SK-N-SH (cell line): Measurements from ENCODE around the gene RBM33. TPM values are rescaled to one million over a fixed set of nuclear protein-coding genes. Genes with fewer than 3 reads are reported as not detected.
A peak's percentile ranks its signal among the peaks of the same experiment; 100 is the strongest.

Source experiments
- CTCF ChIA-PET: fragments of 300-600, 350-600 bp; formaldehyde crosslinking; extraction: SDS; loops from one replicate; lab custom pipeline; 2021; lab: Yijun Ruan, JAX
- POLR2A ChIA-PET: fragments of 350-600 bp; sonication (Branson Sonifier 250); formaldehyde crosslinking; extraction: SDS; loops from one replicate; lab custom pipeline; 2020; ENCODE audit warnings: antibody characterized with exemption, inconsistent platforms; lab: Yijun Ruan, JAX
- DNase-seq: peaks from one replicate; pipeline ENCODE4 v3.0.0; 2012
- H2AFZ ChIP-seq: fragments of 200-600 bp; sonication (generic); 2 replicates; pipeline ENCODE4 v1.8.1; 2016; ENCODE audit warnings: antibody characterized with exemption, mild to moderate bottlenecking, low read depth
- H3F3A ChIP-seq: fragments of 200-600 bp; sonication (generic); replicated peaks from 2 replicates; pipeline ENCODE3; 2016; ENCODE audit warnings: antibody characterized with exemption, mild to moderate bottlenecking; ENCODE audit not compliant: insufficient read depth
- H3K27ac ChIP-seq, 2 experiments: fragments of 200-500 bp in 1 of 2; fragments of 200-600 bp in 1 of 2; sonication (Bioruptor generic) in 1 of 2; sonication (generic), shearing (Covaris generic) in 1 of 2; 2 replicates each; pipeline versions ENCODE4 v1.5.1 to v1.6.1; 2014 to 2016; ENCODE audit warnings: low read depth in 2 of 2, inconsistent platforms in 1 of 2, low read length in 1 of 2, mild to moderate bottlenecking in 1 of 2, mixed read lengths in 1 of 2
- H3K27me3 ChIP-seq: fragments of 200-600 bp; sonication (generic), shearing (Covaris generic); 2 replicates; pipeline ENCODE4 v1.6.1; 2016; ENCODE audit warnings: mixed run types; ENCODE audit not compliant: insufficient read depth
- H3K36me3 ChIP-seq, 2 experiments: fragments of 200-500 bp in 1 of 2; fragments of 200-600 bp in 1 of 2; sonication (Bioruptor generic) in 1 of 2; sonication (generic) in 1 of 2; replicated peaks in 1 of 2; 2 replicates each; pipeline versions ENCODE3 to v1.5.1; 2014 to 2016; ENCODE audit warnings: low read length in 1 of 2, mild to moderate bottlenecking in 1 of 2; ENCODE audit not compliant: insufficient read depth in 2 of 2, control insufficient read depth in 1 of 2
- H3K4me1 ChIP-seq, 2 experiments: fragments of 200-500 bp in 1 of 2; fragments of 200-600 bp in 1 of 2; sonication (Bioruptor generic) in 1 of 2; sonication (generic), shearing (Covaris generic) in 1 of 2; 2 replicates each; pipeline versions ENCODE4 v1.5.1 to v1.6.1; 2014 to 2016; ENCODE audit warnings: low read depth in 1 of 2, low read length in 1 of 2, mixed run types in 1 of 2; ENCODE audit not compliant: insufficient read depth in 2 of 2, control insufficient read depth in 1 of 2
- H3K4me2 ChIP-seq: fragments of 200-600 bp; sonication (generic), shearing (Covaris generic); 2 replicates; pipeline ENCODE4 v1.6.1; 2017; ENCODE audit warnings: mixed run types
- H3K4me3 ChIP-seq, 2 experiments: fragments of 200-500 bp in 1 of 2; fragments of 200-600 bp in 1 of 2; sonication (Bioruptor generic) in 1 of 2; sonication (generic), shearing (Covaris generic) in 1 of 2; 2 replicates each; pipeline versions ENCODE4 v1.5.1 to v1.8.1; 2014 to 2016; ENCODE audit warnings: low read depth in 2 of 2, inconsistent platforms in 1 of 2, low read length in 1 of 2, mild to moderate bottlenecking in 1 of 2, mixed read lengths in 1 of 2, moderate library complexity in 1 of 2
- H3K79me2 ChIP-seq: fragments of 200-600 bp; sonication (generic); 2 replicates; pipeline ENCODE4 v1.8.1; 2017; ENCODE audit warnings: mild to moderate bottlenecking; ENCODE audit not compliant: insufficient read depth
- H3K9ac ChIP-seq: fragments of 200-600 bp; sonication (generic); 2 replicates; pipeline ENCODE4 v1.6.1; 2017; ENCODE audit warnings: mixed run types
- H3K9me2 ChIP-seq: fragments of 200-600 bp; sonication (generic); 2 replicates; pipeline ENCODE4 v1.6.1; 2017; ENCODE audit warnings: mixed run types
- H3K9me3 ChIP-seq: fragments of 200-600 bp; sonication (generic); 2 replicates; pipeline ENCODE4 v1.6.1; 2017; ENCODE audit warnings: mixed run types, mild to moderate bottlenecking, moderate library complexity
- H4K20me1 ChIP-seq: fragments of 200-600 bp; sonication (generic); 2 replicates; pipeline ENCODE4 v1.6.1; 2017; ENCODE audit warnings: mild to moderate bottlenecking, mixed run types; ENCODE audit not compliant: insufficient read depth
- FOXM1 ChIP-seq: IDR thresholded peaks from 2 replicates; pipeline ENCODE4 v1.4.0; 2012; ENCODE audit warnings: low read depth, mild to moderate bottlenecking
- IRF3 ChIP-seq: fragments of 150-350 bp; IDR thresholded peaks from 2 replicates; pipeline ENCODE4 v1.6.1; 2016; ENCODE audit warnings: mild to moderate bottlenecking, low read depth, low read length
- MAX ChIP-seq: IDR thresholded peaks from 2 replicates; pipeline ENCODE4 v1.4.0; 2012; ENCODE audit warnings: low read depth
- RCOR1 ChIP-seq: fragments of 150-350 bp; IDR thresholded peaks from 2 replicates; pipeline ENCODE4 v1.6.1; 2017; ENCODE audit warnings: antibody characterized with exemption, low read length
- SIN3A ChIP-seq: IDR thresholded peaks from 2 replicates; pipeline ENCODE4 v1.6.1; 2012; ENCODE audit warnings: low read depth, mild to moderate bottlenecking, low read length, moderate library complexity, borderline replicate concordance
- TCF12 ChIP-seq: IDR thresholded peaks from 2 replicates; pipeline ENCODE4 v1.4.0; 2012
- USF1 ChIP-seq: IDR thresholded peaks from 2 replicates; pipeline ENCODE4 v1.4.0; 2012; ENCODE audit warnings: low read depth, borderline replicate concordance
- ZBTB33 ChIP-seq: IDR thresholded peaks from 2 replicates; pipeline ENCODE4 v1.4.0; 2012; ENCODE audit warnings: low read depth, borderline replicate concordance
- WGBS: methylation state at CpG from one replicate; pipeline ENCODE4 v1.1.6; 2017; ENCODE audit warnings: low lambda C conversion rate; 5-methylcytosine and 5-hydroxymethylcytosine counted together
- polyA plus RNA-seq, 3 experiments: library from polyadenylated mRNA; depleted of rRNA; stranded (reverse); fragments of >200 nt; gene quantifications; 2 replicates each; pipeline ENCODE4 v1.2.3, GENCODE V29; 2012

RBM33 gene
- polyA plus RNA-seq, 1 of the 3 experiments (the other 2 are of a cell fraction): 13.8 TPM

GRCh38 chr7:155808549-155809331, 164.3 kb downstream of the RBM33 start:
- POLR2A ChIA-PET: no interaction called here
- no peaks in the 10 kb centered on the region for H3K79me2 ChIP-seq

More at GRCh38 chr7:155808549-155809331, 164.3 kb downstream of the RBM33 start:
- TF ChIP-seq IRF3 (no peak), ZBTB33 (no peak), TCF12 (no peak), RCOR1 (no peak), MAX (no peak), USF1 (no peak), SIN3A (no peak), FOXM1 (no peak)
- Histone ChIP-seq H3K4me3 (no peak overlapping the region), H3K4me2 (peak overlapping the region; percentile 52; the same call in 1 of the 2 replicates), H3K36me3 (no peaks in the 10 kb centered on the region), H3K27me3 (peaks cover 100% of the 10 kb centered on the region), H3F3A (peaks cover 4% of the 10 kb centered on the region), H3K9me2 (no peaks in the 10 kb centered on the region), H3K9ac (no peak overlapping the region), H4K20me1 (no peaks in the 10 kb centered on the region), H3K9me3 (no peaks in the 10 kb centered on the region), H3K4me1 (peaks cover 0 to 14% of the 10 kb centered on the region in 2 experiments; a peak in 2 of 4 replicates), H2AFZ (no peak overlapping the region), H3K27ac (no peak overlapping the region)
- WGBS: 5% methylated on average over 54 of the region's 64 CpGs
- no peak for DNase-seq
- CTCF ChIA-PET: interaction anchor here (1.2 to 1.8 kb wide), 6 partner anchors 8 to 1008 kb away, joined by 3 to 5 read pairs (median 4); no protein-coding TSS in a partner anchor
